Brain pericyte (primary cell): Measurements from ENCODE around the gene AP3S2.
"Not testable (repeated sequence)": the region's sequence is repeated elsewhere in the genome, so short reads cannot be mapped to it uniquely, and the experiment has no call there.

Experiments used
- DNase-seq: peaks from one replicate; pipeline ENCODE4 v3.0.0-alpha.2; 2012; ENCODE audit warnings: low read depth, low spot score

The AP3S2 gene

GRCh38 chr15:89903015-89903857 lies 9.4 kb upstream of the AP3S2 start:
- no peak for DNase-seq

- no peak for DNase-seq
These were observed 7.1 kb upstream of the AP3S2 start for GRCh38 chr15:89900849-89901248.

- DNase-seq, result no peak
These were observed 6.3 kb upstream of the AP3S2 start for GRCh38 chr15:89899951-89900567.

GRCh38 chr15:89899295-89899945 lies 5.6 kb upstream of the AP3S2 start:
- no peak for DNase-seq

GRCh38 chr15:89898614-89899294 lies 5.0 kb upstream of the AP3S2 start:
- DNase-seq, result no peak

- no peak for DNase-seq
These were observed 4.4 kb upstream of the AP3S2 start for GRCh38 chr15:89898146-89898545.

- no peak for DNase-seq
These were observed 767 bp downstream of the AP3S2 start for GRCh38 chr15:89893027-89893426.

GRCh38 chr15:89888214-89888804 lies 5.5 kb downstream of the AP3S2 start:
- no peak for DNase-seq

- DNase-seq, result no peak
These were observed 8.2 kb downstream of the AP3S2 start for GRCh38 chr15:89885611-89886010.

GRCh38 chr15:89885179-89885578 lies 8.6 kb downstream of the AP3S2 start:
- DNase-seq, result not testable (repeated sequence)

- DNase-seq, result no peak
These were observed 10.3 kb downstream of the AP3S2 start for GRCh38 chr15:89883518-89883917.

GRCh38 chr15:89880727-89881126 lies 13.1 kb downstream of the AP3S2 start:
- no peak for DNase-seq

GRCh38 chr15:89878323-89878722 lies 15.5 kb downstream of the AP3S2 start:
- DNase-seq, result no peak

- DNase-seq, result no peak
These were observed 16.7 kb downstream of the AP3S2 start for GRCh38 chr15:89877083-89877425.

GRCh38 chr15:89876396-89877082 lies 17.3 kb downstream of the AP3S2 start:
- DNase-seq, result no peak

GRCh38 chr15:89875741-89876140 lies 18.1 kb downstream of the AP3S2 start:
- DNase-seq, result no peak

- no peak for DNase-seq
These were observed 18.7 kb downstream of the AP3S2 start for GRCh38 chr15:89874926-89875564.

- no peak for DNase-seq
These were observed 23.0 kb downstream of the AP3S2 start for GRCh38 chr15:89870688-89871288.

- no peak for DNase-seq
These were observed 23.8 kb downstream of the AP3S2 start for GRCh38 chr15:89870006-89870405.

GRCh38 chr15:89869490-89869889 lies 24.3 kb downstream of the AP3S2 start:
- not testable (repeated sequence) for DNase-seq
